GM19238 (cell line): ENCODE data around the gene OSBPL9.

Source experiments
- DNase-seq: peaks from one replicate; pipeline ENCODE4 v3.0.0; 2011; ENCODE audit warnings: low spot score; ENCODE audit not compliant: insufficient read length

OSBPL9 gene, protein sequence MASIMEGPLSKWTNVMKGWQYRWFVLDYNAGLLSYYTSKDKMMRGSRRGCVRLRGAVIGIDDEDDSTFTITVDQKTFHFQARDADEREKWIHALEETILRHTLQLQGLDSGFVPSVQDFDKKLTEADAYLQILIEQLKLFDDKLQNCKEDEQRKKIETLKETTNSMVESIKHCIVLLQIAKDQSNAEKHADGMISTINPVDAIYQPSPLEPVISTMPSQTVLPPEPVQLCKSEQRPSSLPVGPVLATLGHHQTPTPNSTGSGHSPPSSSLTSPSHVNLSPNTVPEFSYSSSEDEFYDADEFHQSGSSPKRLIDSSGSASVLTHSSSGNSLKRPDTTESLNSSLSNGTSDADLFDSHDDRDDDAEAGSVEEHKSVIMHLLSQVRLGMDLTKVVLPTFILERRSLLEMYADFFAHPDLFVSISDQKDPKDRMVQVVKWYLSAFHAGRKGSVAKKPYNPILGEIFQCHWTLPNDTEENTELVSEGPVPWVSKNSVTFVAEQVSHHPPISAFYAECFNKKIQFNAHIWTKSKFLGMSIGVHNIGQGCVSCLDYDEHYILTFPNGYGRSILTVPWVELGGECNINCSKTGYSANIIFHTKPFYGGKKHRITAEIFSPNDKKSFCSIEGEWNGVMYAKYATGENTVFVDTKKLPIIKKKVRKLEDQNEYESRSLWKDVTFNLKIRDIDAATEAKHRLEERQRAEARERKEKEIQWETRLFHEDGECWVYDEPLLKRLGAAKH

DNA sequence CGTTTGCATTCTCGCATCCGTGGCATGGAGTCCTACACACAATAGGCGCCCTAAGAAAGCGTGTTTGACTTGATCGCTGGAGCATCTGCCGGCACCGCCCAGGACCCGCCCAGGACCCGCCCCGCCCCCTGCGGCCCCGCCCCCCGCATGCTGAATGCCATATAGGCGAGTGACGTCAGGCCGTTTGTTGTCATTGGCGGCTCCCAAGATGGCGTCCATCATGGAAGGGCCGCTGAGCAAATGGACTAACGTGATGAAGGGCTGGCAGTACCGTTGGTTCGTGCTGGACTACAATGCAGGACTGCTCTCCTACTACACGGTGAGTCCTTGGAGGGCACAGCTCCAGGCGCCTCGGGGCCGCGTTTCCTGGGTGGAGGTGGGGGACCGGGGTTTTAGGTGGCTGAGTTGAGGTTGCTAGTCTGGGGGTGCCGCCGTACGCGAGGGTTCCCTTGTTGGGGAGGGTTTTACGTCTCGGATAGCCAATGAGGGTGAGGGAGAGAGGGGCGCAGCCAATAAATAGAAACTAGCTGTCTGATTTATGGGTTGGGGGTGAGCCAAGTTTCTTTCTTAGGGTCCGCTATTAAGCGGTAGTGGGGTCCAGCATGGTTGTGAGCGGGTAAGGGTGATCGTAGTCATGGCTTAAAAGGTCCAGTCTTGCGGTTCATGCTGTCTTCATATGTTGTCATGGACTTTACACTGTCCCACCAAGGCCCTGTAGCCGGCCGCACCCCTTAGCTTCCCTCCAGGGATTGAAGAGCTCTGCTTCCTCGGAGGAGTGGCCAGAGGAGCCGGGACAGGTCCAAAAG, at the start of gene OSBPL9:
Gene OSBPL9 (plus strand): TSS at position 190 of the 806 bp plus-strand sequence. CDS start 19 bp downstream, at position 209.
- DNase-seq = peak; percentile 80

DNA sequence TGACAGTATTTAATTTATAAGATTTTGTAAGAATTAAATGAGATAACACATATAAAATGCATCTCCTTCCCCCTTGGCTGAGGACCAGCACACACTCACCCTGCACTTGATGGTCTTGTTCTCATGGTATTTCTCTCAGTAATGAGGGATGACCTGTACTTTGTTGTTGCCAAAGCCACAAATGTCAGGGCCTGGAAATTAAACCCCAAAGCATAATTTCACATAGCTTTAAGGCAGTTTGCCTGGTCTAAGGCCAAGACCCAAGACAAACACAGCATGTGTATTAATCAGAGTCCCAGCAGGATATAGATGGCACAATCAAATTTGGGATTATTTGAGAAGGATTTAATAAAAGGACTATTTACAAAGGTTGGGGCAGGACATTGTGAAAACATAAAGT, 49.2 kb upstream of the OSBPL9 start:
- DNase-seq = no peak

DNA sequence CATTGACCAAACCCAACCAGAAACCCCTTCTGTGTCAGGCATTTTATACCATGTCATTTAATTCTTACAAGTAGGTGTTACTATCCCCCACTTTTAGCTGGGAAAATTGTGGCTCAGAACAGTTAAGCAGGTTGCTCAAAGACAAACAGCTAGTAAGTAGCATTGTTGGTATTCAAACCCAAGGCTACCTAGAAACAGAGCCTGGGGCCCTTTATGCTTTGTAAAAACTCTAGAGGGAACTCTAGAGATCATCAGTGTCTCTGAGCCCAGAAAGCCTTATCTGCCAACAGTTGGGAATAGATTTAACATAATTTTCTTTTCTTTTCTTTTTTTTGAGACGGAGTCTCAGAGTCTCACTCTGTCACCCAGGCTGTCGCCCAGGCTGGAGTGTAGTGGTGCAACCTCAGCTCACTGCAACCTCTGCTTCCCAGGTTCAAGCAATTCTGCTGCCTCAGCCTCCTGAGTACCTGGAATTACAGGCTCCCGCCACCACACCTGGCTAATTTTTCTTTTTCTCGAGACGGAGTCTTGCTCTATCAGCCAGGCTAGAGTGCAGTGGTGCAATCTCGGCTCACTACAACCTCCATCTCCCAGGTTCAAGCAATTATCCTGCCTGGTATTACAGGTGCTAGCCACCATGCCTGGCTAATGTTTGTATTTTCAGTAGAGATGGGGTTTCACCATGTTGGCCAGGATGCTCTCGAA, 48.5 kb upstream of the OSBPL9 start:
- no peak for DNase-seq

DNA sequence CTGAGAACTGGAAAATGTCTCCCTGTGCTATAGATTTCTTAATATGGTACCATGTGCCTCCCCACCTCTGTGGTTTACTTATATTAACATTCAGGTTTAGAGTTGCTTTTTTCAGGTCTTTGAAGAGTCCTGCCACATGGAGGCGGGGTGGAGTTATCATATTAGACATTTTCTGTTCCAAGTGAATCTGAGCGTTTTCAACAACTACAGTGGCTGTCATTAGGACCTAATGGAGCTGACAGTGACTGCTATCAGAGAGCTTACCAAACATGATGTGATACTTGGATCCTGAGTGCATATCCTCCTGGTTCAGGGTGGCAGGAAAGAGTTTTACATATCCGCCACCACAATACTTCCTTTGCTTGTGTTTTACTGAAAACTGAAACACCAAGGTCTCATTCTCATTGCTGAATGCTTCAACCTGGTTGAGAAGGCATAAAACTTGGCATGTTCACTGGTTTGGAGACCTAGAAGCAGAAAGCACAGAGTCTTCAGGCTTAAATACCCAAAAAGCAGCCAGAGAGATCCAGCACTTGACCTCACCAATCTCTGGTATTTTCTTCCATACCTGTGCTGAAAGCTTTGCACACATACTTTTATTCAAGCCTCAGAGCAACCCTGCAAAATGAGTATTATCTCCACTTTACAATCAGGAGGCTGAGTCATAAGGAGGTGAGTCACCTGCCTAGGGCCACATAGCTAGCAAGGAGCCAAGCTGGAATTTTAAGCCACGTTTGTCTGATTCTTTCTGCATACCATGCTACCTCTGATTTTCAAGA, 47.4 kb upstream of the OSBPL9 start:
- DNase-seq = peak; percentile 40

DNA sequence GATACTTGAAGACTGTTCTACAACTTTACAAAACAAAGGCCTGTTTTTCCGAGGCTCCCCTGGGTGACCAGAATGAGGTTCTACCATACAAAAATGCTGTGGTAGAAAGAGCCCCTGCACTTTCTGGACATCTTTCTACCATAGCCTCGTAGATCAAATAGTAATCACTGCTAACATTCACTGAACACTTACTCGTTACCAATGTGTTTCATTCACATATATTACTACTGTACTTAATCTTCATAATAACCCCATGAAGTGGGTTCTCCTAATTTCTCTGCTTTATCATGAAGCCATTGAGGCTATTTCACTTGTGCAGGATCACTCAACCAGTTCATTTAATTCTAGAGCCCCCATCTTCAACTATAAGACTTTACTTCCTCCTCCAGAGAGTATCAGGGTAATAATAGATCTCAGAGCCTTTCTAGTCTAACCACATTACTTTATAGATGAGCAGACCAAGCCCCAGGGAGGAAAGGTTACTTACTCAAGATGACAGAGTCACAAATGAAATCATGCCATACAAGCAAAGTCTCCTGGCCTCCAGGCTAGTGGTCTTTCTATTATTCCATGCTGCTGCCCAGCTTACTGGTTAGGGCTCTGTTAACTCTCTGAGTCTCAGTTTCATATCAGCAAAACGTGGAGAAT, 46.7 kb upstream of the OSBPL9 start:
- no peak for DNase-seq

DNA sequence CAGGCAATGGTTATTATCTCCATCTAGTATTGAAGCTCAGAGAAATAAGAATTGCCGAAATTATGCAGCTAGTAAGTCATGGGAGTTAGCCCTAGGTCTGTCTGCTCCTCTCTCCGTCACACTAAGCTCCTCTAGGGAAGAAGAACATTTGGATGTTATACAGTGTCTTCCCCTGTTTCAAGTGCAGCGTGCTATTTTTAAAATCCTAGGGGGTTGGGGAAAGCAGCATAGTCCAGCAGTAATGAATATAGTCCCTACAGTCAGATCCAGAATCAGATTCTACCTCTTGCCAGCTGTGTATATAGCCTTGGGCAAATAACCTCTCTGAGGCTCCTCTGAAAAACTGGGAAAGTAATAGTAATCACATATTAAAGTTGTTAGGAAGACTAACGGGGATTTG, 44.5 kb upstream of the OSBPL9 start:
- DNase-seq = no peak

DNA sequence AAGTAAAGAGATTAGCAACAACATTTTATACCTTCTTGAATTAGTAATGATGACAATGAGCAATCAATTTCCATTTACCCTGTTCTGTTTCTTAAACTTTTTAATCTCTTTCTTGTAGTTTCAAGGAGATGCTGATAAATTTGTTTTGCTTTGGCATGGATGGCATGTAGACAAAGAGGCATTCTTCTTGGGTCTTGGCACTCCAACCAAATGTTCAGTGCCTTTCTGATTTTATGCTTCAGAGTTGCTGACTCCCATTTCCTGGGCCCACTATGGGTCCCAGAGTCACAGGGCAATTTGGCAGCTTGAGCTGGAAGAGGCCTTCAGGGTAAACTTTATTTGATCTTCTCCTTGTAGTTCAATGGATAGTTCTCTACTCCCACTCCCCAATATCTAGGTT, 42.1 kb upstream of the OSBPL9 start:
- DNase-seq = no peak

DNA sequence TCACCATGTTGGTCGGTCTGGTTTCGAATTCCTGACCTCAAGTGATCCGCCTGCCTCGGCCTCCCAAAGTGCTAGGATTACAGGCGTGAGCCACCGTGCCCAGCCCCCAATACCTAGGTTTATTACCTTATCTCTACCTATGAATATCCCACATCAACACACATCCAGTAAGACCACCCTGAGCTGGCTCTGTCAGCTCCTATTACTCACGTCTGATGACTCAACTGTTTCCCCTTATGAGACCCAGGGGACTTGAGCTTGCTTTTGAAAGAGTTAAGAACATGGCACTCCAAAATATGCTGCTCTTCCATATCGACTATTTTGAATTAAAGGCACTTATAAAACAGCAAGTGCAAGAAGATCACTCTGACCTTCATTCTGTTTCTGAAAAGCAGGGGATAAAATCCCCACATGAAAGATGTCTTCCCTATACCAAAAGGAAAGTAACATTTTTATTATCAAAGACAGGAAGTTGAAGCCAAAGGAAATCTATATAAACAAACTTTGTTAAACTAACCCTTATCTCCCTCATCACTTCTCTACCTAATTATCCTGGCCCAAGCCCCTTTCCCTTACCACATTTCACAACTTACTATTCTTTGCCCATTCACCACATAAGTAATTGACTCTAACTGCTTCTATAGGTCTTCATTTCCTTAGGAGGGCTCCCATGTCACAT, 41.3 kb upstream of the OSBPL9 start:
- DNase-seq = no peak

DNA sequence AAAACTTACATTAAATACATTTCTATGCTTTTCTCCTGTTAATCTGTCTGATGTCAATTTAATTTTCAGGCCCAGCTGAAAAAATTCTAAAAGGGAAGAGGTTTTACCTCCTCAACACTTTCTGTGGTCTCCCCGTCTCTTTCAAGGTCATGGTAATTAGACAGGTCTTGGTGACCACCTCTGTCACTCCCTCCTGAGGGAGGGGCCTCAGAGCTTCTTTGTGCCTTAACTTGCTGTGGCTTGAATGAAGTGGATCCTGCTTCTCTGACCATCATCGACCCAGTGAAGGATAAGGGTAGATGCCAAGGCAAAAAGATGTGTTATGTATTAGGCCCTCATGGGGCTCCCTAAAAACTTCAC, 40.8 kb upstream of the OSBPL9 start:
- DNase-seq = no peak

DNA sequence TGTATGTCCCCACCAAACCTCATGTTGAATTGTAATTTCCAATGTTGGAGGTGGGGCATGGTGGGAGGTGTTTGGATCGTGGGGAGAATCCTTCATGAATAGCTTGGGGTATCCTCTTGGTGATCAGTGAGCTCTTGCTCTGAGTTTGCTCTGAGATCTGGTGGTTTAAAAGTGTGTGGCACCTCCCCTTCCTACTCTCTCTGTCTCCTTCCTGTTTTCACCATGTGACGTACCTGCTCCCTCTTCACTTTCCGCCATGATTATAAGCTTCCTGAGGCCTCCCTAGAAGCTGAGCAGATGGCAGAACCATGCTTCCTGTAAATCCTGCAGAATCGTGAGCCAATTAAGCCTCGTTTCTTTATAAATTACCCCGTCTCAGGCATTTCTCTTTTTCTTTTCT, 40.0 kb upstream of the OSBPL9 start:
- DNase-seq = no peak

DNA sequence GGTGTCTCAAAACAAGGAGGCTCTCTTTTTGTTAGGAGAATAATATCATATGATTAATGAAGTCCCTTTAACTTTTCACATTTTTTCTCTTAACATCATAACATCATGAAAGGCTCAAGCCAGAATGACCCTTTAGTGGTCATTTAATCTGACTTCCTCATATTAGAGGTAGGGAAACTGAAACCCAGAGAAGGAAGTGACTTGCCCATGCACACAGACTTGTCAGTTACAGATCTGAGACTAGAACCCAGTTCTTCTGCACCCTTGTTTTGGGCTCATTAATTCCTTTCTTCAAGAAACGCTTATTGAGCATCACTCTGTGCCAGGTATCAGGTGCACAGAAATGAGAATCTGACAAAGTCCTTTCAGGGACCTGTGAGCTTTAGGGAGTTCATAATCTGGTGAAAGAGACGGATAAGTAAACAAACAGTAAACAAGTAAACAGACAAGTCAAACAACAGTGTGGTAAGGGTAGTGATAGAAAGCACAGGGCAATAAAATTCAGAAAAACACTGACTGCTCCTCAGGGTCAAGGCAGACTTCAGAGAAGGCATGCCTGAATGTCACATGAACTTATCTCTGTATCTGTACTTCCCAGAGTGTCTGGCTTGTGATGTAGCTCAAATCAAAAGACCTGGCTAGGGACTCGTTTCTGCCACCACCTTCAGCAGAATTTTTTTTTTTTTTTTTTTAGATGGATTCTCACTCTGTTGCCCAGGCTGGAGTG, 38.3 kb upstream of the OSBPL9 start:
- peak; percentile 35 for DNase-seq

DNA sequence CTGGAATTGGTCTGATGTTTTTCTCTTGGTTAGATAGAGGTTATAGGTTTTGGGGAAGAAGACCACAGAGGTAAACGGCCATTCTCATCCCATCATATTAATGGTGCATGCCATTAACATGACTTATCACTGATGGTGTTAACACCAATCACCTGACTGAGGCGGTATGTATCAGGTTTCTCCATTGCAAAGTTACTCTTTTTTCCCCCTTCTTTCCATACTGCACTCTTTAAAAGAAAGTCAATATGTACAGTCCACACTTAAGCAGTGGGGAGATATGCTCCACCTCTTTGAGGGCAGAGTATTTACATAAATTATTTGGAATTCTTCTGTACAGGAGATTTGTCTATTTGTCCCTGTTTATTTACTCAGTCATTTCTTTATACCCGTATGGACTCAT, 35.7 kb upstream of the OSBPL9 start:
- DNase-seq = no peak

DNA sequence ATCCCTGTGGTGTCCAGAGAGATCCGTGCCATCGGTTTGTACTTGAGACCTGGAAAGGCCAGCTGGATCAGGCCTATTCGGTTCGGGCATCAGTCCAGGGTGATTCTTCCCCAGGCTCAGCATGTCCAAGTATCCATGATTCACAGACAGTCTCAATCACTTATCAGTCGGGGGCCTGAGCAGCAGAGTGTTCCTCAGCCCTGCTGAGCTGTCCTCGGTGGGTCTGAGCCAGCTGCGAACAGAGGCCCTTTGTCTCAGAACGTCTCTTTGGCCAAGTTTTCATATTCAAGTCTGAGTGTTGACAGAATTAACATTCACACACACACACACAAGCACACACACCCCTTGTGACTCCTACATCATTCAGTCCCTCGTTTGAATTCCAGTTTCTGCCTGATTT, 33.4 kb upstream of the OSBPL9 start:
- no peak for DNase-seq

DNA sequence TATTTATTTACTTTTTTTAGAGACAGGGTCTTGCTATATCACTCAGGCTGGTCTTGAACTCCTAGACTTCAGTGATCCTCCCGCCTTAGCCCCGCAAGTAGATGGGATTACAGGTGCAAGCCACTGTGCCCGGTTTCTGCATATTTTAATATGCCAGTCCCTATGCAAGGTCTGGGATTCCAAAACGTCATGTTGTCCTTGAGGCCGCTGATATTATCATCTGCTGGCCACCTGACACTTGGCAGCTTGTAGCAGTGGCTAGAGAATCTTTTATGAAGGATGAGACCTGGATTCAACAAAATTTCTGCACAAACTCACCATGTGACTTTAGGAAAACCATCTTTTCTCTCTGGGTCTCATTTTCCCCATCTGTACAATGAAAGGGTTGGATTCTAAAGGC, 32.9 kb upstream of the OSBPL9 start:
- no peak for DNase-seq

DNA sequence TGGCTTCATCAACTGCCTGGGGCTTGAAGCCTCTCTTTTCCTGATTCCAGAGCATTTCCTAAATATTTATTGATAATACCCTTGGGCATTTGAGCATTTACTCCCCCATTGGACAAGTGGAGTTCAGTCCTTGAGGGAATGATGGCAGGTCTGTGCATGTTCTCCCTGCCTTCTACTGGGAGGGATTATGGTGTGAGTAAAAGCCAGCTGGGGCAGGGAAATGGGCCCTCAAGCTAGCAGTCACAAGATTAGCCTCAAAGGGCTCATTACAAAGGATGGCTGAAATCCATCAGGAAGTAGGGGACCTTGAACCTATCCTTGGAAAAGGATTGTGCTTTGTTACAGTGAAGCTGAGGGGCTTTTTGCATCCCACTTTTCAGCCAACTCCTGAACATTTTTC, 24.2 kb upstream of the OSBPL9 start:
- DNase-seq = no peak

DNA sequence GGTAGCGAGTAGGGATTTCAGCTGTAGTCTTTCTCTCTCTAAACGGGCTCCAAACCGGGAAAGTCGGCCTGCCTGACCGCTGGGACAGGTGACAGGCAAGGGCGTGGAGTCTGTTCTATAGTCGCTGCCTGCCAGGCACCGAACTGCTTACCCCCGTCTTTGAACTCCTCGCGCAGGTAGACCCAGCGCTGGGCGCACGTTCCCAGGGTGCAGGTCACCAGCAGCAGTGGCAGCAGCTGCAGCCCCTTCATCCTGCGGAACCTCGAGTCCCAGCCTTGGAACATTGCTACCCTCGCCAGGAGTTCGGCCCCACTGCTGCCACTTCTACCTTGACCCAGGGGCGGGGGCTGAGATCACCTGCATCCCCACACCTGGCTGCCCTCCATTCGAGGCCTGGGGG, 22.2 kb upstream of the OSBPL9 start:
- DNase-seq = no peak

DNA sequence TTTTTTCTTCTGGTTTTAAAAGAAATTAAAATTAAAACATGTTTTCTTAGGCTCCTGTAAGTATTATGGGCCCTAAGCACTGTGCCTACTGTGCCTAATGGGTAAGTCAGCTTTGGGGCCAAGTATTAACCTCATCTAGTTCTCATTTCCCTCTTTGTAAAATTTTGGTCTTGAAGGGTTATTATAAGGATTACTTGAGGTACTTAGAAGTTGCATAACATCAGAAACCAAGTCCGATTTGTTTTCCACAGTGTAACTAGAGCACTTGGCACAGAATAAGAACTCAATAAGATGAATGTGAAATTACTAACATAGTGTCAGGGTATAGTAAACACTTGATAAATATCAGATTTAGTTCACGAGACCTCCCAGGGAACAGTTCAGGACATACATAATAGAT, 16.4 kb upstream of the OSBPL9 start:
- DNase-seq = no peak

DNA sequence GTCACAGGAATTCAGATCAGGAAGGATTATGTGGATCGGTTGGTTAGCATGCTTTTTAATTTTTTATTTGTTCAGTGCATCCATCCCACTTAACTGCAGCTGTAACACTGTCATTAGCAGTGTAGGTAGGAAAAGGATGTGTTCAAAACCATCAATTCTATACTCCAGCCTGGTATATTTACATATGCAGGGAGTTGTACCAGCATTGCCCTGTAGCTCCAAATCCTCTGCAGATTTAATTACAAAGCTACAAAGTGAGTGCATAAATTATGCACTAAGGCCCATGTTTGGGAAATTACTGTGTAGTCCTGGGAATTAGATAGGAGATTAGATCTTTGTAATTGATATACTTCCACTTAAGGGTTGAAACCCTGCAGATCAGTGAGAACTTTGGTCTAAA, 15.9 kb upstream of the OSBPL9 start:
- no peak for DNase-seq
